ENCODE measurements around the gene POLR2E.

DNA sequence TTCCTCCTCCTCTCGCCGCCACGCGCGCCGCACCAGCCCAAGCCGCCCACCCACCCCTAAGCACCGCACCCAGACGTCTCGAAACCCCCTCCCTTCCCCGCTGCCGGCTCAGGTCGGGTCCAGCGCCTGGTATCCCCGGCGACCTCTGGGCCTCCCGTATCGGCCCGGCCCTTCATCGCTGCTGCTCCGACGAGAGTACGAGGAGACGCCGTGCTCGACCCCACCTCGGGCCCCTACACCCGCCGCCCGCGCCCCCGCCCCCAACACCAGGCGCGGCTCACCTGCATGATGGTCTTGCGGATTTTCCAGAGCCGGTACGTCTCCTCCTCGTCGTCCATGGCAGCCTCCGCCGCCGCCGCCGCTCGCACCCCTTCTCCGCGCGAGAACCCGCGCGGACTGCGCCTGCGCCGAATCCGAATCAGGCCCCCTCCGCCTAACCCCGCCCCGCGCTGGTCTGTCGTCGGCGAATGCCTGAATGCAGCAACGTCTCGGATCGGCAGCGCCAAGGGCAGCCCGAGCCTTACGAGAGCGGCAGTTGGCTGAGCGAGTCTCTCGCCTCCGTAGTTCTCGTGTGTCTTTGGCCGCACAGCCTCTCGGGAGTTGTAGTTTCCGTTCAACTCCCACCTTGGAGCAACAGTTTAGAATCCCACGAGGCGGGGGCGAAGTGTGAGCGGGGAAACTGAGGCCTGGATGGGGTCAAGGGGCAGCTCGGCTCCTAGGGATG, at the start of gene POLR2E:
- TF ChIP-seq, protein P1, sequence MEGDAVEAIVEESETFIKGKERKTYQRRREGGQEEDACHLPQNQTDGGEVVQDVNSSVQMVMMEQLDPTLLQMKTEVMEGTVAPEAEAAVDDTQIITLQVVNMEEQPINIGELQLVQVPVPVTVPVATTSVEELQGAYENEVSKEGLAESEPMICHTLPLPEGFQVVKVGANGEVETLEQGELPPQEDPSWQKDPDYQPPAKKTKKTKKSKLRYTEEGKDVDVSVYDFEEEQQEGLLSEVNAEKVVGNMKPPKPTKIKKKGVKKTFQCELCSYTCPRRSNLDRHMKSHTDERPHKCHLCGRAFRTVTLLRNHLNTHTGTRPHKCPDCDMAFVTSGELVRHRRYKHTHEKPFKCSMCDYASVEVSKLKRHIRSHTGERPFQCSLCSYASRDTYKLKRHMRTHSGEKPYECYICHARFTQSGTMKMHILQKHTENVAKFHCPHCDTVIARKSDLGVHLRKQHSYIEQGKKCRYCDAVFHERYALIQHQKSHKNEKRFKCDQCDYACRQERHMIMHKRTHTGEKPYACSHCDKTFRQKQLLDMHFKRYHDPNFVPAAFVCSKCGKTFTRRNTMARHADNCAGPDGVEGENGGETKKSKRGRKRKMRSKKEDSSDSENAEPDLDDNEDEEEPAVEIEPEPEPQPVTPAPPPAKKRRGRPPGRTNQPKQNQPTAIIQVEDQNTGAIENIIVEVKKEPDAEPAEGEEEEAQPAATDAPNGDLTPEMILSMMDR (IDR thresholded peaks at IDR 0.05; ENCODE audit: insufficient read depth, low read length): no peak
- no peak for TF ChIP-seq GABPA (IDR thresholded peaks at IDR 0.05; ENCODE audit: low read depth)
- peak; percentile 70; the same call in 1 of the 2 replicates for TF ChIP-seq POLR2AphosphoS5 (IDR thresholded peaks at IDR 0.05; ENCODE audit: low read depth)
- TF ChIP-seq, protein P2, sequence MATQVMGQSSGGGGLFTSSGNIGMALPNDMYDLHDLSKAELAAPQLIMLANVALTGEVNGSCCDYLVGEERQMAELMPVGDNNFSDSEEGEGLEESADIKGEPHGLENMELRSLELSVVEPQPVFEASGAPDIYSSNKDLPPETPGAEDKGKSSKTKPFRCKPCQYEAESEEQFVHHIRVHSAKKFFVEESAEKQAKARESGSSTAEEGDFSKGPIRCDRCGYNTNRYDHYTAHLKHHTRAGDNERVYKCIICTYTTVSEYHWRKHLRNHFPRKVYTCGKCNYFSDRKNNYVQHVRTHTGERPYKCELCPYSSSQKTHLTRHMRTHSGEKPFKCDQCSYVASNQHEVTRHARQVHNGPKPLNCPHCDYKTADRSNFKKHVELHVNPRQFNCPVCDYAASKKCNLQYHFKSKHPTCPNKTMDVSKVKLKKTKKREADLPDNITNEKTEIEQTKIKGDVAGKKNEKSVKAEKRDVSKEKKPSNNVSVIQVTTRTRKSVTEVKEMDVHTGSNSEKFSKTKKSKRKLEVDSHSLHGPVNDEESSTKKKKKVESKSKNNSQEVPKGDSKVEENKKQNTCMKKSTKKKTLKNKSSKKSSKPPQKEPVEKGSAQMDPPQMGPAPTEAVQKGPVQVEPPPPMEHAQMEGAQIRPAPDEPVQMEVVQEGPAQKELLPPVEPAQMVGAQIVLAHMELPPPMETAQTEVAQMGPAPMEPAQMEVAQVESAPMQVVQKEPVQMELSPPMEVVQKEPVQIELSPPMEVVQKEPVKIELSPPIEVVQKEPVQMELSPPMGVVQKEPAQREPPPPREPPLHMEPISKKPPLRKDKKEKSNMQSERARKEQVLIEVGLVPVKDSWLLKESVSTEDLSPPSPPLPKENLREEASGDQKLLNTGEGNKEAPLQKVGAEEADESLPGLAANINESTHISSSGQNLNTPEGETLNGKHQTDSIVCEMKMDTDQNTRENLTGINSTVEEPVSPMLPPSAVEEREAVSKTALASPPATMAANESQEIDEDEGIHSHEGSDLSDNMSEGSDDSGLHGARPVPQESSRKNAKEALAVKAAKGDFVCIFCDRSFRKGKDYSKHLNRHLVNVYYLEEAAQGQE (IDR thresholded peaks at IDR 0.05; ENCODE audit: insufficient replicate concordance, low read depth): no peak
